ENCODE data around the gene SLC22A1.
"Not testable (repeated sequence)": the region's sequence is repeated elsewhere in the genome, so short reads cannot be mapped to it uniquely, and the experiment has no call there.

Gene SLC22A1

DNA sequence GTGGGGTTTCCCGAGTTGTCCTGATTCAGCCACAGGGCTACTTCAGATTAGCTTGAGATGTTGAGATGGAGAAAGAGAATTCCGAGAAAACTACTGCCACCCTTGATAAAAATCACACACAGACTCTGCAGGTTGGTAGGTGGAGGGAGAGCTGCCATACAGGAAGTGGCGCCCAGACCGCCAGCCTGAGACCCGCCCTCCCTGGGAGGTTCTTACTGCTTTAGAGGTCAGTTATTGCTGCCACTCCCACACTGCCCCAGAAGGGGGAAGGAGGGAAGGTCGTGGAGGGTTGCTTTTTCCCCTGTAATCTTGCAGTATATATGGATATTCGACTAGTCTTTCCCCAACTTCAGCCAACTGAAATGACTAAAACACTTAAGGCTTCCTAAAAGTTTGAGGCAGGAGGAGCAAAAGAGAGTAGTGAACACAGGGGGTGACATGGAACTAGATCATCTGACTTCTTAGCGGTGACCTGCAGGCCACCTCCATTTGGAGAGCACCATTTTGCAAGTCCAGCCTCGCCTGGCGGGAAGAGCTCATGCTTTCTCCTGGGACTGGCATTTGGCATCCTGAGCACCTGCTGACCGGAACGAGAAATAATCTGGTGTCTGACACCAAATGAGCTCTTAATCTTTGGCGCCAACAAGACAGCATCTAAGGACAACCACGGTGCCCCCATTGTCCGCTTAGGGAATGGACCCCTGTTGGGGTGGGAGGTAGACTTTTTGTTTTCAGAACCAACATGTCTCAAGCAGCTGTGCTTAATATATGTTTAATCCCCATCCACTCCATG is 35.7 kb upstream of the SLC22A1 start:
- TF ChIP-seq, protein P1, sequence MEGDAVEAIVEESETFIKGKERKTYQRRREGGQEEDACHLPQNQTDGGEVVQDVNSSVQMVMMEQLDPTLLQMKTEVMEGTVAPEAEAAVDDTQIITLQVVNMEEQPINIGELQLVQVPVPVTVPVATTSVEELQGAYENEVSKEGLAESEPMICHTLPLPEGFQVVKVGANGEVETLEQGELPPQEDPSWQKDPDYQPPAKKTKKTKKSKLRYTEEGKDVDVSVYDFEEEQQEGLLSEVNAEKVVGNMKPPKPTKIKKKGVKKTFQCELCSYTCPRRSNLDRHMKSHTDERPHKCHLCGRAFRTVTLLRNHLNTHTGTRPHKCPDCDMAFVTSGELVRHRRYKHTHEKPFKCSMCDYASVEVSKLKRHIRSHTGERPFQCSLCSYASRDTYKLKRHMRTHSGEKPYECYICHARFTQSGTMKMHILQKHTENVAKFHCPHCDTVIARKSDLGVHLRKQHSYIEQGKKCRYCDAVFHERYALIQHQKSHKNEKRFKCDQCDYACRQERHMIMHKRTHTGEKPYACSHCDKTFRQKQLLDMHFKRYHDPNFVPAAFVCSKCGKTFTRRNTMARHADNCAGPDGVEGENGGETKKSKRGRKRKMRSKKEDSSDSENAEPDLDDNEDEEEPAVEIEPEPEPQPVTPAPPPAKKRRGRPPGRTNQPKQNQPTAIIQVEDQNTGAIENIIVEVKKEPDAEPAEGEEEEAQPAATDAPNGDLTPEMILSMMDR (IDR thresholded peaks at IDR 0.05; ENCODE audit: borderline replicate concordance, control extremely low read depth, extremely low read depth, insufficient read depth, missing control alignments) = no peak
- no peak for DNase-seq (ENCODE audit: low spot score)
- in situ Hi-C loops (cut with MboI; ENCODE audit: low sequenced_read_pairs, unreplicated experiment) = no loop called here

DNA sequence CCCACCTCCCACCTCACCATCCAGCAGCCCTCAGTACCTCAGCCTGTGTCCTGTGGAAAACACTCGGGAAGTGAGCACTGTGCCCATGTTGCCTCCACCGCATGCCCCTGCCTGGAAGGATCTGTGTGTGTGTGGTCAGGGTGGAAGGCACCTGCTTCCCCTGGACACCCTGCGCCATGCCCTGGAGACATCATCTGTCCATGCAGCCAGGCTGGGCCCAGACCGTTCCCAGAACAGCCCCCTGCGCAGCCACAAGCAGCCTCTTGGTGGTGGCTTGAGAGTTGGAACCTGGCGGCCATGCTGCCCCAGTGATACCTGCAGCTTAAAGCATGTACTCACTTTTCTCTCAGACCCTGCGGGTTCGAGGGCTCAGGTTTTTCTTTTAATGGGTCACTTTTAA is 34.9 kb upstream of the SLC22A1 start:
- TF ChIP-seq, protein P1 (IDR thresholded peaks at IDR 0.05; ENCODE audit: borderline replicate concordance, control extremely low read depth, extremely low read depth, insufficient read depth, missing control alignments) = no peak
- in situ Hi-C loops (cut with MboI; ENCODE audit: low sequenced_read_pairs, unreplicated experiment) = no loop called here
- DNase-seq (ENCODE audit: low spot score) = no peak

DNA sequence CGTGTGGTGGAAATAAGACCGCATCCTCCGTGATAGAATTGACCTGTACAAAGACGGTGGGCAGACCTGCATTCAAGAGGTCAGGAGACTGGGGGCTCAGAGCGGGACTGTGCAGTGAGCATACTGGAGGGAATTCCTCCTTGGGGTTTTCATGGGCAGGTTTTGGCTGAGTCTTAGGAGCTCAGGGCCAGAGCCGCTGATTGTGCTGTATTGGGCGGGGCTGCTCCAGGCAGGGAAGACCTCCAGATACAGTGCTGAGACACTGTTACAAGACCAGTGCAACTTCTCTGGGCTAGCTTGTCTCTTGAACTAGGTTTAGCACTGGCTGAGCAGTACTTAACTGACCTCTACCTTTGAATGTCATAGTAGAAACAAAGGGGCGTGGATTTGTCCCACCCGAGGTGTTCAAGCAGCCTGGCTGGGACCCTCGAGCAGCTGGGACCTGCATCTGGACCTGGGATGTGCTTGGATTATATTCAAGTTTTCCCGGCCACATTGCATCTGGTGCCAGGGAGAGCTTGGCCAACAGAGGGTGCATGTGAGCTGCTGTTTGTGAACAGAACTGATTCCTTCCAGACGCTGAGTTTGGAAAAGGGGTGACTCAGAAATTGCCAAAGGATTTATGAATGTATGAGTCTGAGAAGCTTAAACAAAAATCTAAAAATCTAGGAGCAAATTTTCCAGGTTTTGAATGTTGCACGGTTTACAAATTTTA is 33.4 kb upstream of the SLC22A1 start:
- no peak for DNase-seq (ENCODE audit: low spot score)
- in situ Hi-C loops (cut with MboI; ENCODE audit: low sequenced_read_pairs, unreplicated experiment) = no loop called here
- TF ChIP-seq, protein P1 (IDR thresholded peaks at IDR 0.05; ENCODE audit: borderline replicate concordance, control extremely low read depth, extremely low read depth, insufficient read depth, missing control alignments) = peak; percentile 36

DNA sequence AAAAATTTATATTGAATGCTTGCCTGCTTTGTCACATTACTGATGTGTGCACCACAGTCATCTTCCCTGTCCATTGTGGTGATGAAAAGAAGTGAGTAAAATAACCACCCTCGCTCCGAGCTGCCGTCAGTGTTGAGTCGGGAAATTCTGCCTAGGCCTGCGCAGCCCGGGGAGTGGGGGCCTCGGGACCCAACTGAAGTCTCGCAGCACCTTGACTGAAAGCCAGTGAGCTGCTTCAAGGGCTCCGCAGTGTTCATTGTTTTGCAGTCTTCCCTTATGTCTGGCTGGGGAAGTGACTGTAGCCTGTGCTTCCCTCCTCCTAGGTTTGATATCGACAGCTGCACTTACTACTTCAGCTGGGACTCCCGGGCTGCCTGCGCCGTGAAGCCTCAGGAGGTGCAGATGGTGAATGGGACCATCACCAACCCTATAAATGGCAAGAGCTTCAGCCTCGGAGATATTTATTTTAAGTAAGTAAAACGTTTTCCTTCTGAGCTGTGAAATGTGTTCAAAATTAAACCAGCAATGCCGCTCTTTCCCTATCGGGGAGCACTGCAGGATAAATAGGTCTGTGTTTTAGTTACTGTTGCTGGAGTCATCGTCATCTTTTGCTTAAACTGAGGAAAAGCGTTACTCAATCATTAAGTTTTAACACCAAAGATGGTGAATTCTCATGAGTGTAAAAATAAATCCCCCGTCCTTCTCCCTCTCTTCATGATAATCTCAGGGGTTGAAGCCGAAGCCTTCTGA is 32.7 kb upstream of the SLC22A1 start:
- no peak for DNase-seq (ENCODE audit: low spot score)
- in situ Hi-C loops (cut with MboI; ENCODE audit: low sequenced_read_pairs, unreplicated experiment) = no loop called here
- TF ChIP-seq, protein P1 (IDR thresholded peaks at IDR 0.05; ENCODE audit: borderline replicate concordance, control extremely low read depth, extremely low read depth, insufficient read depth, missing control alignments) = no peak

DNA sequence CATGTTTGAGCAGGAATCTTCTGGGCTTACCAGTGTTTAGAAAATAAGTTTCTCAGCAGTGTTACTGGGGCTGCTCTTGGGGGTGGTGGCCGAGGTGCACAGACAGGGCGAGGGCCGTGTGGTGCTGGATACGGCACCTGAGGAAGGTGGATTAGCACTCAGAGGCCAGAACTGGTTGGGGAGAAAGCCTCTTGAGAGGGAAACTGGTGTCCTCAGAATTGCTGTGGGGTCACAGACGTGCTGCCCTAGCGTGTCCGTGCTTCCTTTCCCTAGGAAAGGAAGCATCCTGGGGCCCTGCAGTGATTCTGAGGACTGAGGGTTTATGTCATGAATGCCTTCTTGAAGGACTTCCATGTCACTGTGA is 32.1 kb upstream of the SLC22A1 start:
- no peak for DNase-seq (ENCODE audit: low spot score)
- TF ChIP-seq, protein P1 (IDR thresholded peaks at IDR 0.05; ENCODE audit: borderline replicate concordance, control extremely low read depth, extremely low read depth, insufficient read depth, missing control alignments) = no peak
- in situ Hi-C loops (cut with MboI; ENCODE audit: low sequenced_read_pairs, unreplicated experiment) = no loop called here

DNA sequence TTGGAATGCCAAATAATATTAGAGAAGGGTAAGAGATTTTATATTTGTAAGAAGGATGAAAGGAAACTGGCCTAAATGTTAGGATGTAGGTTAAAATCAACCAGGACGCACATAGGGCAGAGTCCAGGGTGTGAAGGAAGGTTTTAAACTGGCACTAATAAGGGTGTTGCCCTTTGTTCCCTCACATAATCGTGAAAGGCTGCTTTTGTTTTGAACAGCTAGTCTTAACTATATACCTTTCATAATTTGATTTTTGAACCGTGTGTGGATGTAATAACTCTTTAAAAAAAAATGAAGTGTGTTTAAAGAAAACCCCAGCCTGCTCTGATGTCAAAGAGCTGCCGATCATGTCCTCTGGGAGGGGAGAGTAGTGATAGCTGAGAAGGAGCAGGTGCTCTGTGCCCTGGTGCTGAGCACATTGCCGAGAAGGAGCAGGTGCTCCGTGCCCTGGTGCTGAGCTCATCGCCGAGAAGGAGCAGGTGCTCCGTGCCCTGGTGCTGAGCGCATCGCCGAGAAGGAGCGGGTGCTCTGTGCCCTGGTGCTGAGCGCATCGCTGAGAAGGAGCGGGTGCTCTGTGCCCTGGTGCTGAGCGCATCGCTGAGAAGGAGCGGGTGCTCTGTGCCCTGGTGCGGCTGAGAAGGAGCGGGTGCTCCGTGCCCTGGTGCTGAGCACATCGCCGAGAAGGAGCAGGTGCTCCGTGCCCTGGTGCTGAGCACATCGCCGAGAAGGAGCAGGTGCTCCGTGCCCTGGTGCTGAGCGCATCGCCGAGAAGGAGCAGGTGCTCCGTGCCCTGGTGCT is 31.0 kb upstream of the SLC22A1 start:
- DNase-seq (ENCODE audit: low spot score); in situ Hi-C loops (cut with MboI; ENCODE audit: low sequenced_read_pairs, unreplicated experiment): not testable (repeated sequence)

DNA sequence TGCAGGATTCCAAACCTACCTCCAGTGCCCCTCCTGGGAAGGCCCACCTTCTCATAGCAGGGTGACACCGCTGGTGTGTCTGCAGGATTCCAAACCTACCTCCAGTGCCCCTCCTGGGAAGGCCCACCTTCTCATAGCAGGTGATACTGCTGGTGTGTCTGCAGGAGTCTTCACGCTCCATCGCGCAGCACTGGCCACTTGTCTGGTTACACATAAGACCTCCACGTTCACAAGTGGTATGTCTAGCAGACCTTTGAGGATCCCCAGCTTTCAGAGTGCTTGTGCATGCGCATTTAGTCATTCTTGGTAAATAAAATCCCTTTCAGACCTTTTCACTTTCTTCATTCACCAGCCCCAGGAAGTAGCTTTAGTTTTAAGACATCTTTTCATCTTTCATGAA is 29.4 kb upstream of the SLC22A1 start:
- in situ Hi-C loops (cut with MboI; ENCODE audit: low sequenced_read_pairs, unreplicated experiment); DNase-seq (ENCODE audit: low spot score): not testable (repeated sequence)
